WTC11 (cell line): Measurements from ENCODE around the gene PPEF2. TPM values are rescaled to one million over a fixed set of nuclear protein-coding genes. Genes with fewer than 3 reads are reported as not detected.

Source experiments
- ATAC-seq: fragments of 200-7000 bp; cut with Tn5 transposase; 2 replicates; pipeline ENCODE4 v1.10.0; 2021; ENCODE audit warnings: mild to moderate bottlenecking, moderate library complexity
- CTCF ChIA-PET: fragments of 300-600 bp; sonication (Branson Sonifier 250); formaldehyde crosslinking; loops from one replicate; lab custom pipeline; 2021; ENCODE audit warnings: antibody characterized with exemption; lab: Charles Lee
- POLR2A ChIA-PET: fragments of 350-600 bp; sonication (Branson Sonifier 250); formaldehyde crosslinking; loops from one replicate; lab custom pipeline; 2021; ENCODE audit warnings: antibody characterized with exemption; lab: Charles Lee
- DNase-seq: peaks from one replicate; pipeline ENCODE4 v3.0.0; 2021; ENCODE audit warnings: low spot score
- H3K27ac Mint-ChIP-seq: 2 replicates; pipeline ENCODE4 v1.8.0; 2021; ENCODE audit warnings: mixed read lengths
- H3K27me3 Mint-ChIP-seq: 2 replicates; pipeline ENCODE4 v1.8.0; 2021; ENCODE audit warnings: low read depth, mild to moderate bottlenecking, moderate library complexity, mixed read lengths
- H3K36me3 Mint-ChIP-seq: 2 replicates; pipeline ENCODE4 v1.8.0; 2021; ENCODE audit warnings: mixed read lengths
- H3K4me1 Mint-ChIP-seq: 2 replicates; pipeline ENCODE4 v1.8.0; 2022; ENCODE audit warnings: mixed read lengths
- H3K4me3 Mint-ChIP-seq: 2 replicates; pipeline ENCODE4 v1.8.0; 2021; ENCODE audit warnings: mild to moderate bottlenecking, moderate library complexity, mixed read lengths
- H3K9me3 Mint-ChIP-seq: 2 replicates; pipeline ENCODE4 v1.8.0; 2021; ENCODE audit warnings: mixed read lengths
- GRHL2 ChIP-seq: fragments of 250-450 bp; sonication (Bioruptor Pico); IDR thresholded peaks from 2 replicates; pipeline ENCODE4 v1.8.0; 2022; ENCODE audit warnings: mild to moderate bottlenecking, moderate library complexity; ENCODE audit not compliant: insufficient replicate concordance, severe bottlenecking
- GTF2I ChIP-seq: fragments of 250-450 bp; sonication (Bioruptor Pico); conservative IDR thresholded peaks from 2 replicates; pipeline ENCODE4 v1.4.0; 2021; ENCODE audit warnings: mild to moderate bottlenecking
- IRF2 ChIP-seq: sonication (generic); formaldehyde crosslinking; IDR thresholded peaks from 2 replicates; pipeline ENCODE4 v1.8.0; 2022; ENCODE audit warnings: low read depth, missing genetic modification reagents, borderline replicate concordance
- SOX15 ChIP-seq: fragments of 250-450 bp; sonication (Bioruptor Pico); IDR thresholded peaks from 2 replicates; pipeline ENCODE4 v1.9.0; 2021; ENCODE audit warnings: mild to moderate bottlenecking
- TEAD1 ChIP-seq: sonication (generic); formaldehyde crosslinking; IDR thresholded peaks from 2 replicates; pipeline ENCODE4 v1.8.0; 2022; ENCODE audit warnings: mild to moderate bottlenecking, missing genetic modification reagents
- ZNF232 ChIP-seq: sonication (generic); formaldehyde crosslinking; IDR thresholded peaks from 2 replicates; pipeline ENCODE4 v1.8.0; 2022; ENCODE audit warnings: mild to moderate bottlenecking, missing genetic modification reagents
- ZNF263 ChIP-seq: sonication (generic); formaldehyde crosslinking; IDR thresholded peaks from 2 replicates; pipeline ENCODE4 v1.8.1; 2022; ENCODE audit warnings: low read depth, mild to moderate bottlenecking, moderate library complexity, missing genetic modification reagents
- ZNF423 ChIP-seq: fragments of 250-450 bp; sonication (Bioruptor Pico); IDR thresholded peaks from 2 replicates; pipeline ENCODE4 v2.1.2; 2022; ENCODE audit warnings: mild to moderate bottlenecking, moderate library complexity
- total RNA-seq: library from RNA; stranded (reverse); gene quantifications from 3 replicates; pipeline ENCODE4 v1.2.3, GENCODE V29; 2021
- TF ChIP-seq, protein P1 (sequence below): sonication (generic); formaldehyde crosslinking; IDR thresholded peaks from 2 replicates; pipeline ENCODE4 v1.8.0; 2023; ENCODE audit warnings: mild to moderate bottlenecking, missing genetic modification reagents
- TF ChIP-seq, protein P2 (sequence below): sonication (generic); formaldehyde crosslinking; IDR thresholded peaks from 2 replicates; pipeline ENCODE4 v1.8.1; 2022; ENCODE audit warnings: low read depth, mild to moderate bottlenecking, moderate library complexity, missing genetic modification reagents, borderline replicate concordance
- TF ChIP-seq, protein P3 (sequence below): fragments of 250-450 bp; sonication (Bioruptor Pico); IDR thresholded peaks from 2 replicates; pipeline ENCODE4 v1.9.0; 2021; ENCODE audit warnings: mild to moderate bottlenecking
- TF ChIP-seq, protein P4 (sequence below): fragments of 250-450 bp; sonication (Bioruptor Pico); IDR thresholded peaks from 2 replicates; pipeline ENCODE4 v1.8.0; 2021; ENCODE audit warnings: mild to moderate bottlenecking
- TF ChIP-seq, protein P5 (sequence below): fragments of 250-450 bp; sonication (Bioruptor Pico); IDR thresholded peaks from 2 replicates; pipeline ENCODE4 v2.1.2; 2022; ENCODE audit warnings: mild to moderate bottlenecking, moderate library complexity
- TF ChIP-seq, protein P6 (sequence below): sonication (generic); formaldehyde crosslinking; IDR thresholded peaks from 2 replicates; pipeline ENCODE4 v1.8.1; 2023; ENCODE audit warnings: mild to moderate bottlenecking, moderate library complexity, missing genetic modification reagents
- TF ChIP-seq, protein P7 (sequence below): fragments of 200-600 bp; IDR thresholded peaks from 2 replicates; pipeline ENCODE4 v1.8.0; 2022; ENCODE audit warnings: antibody characterized with exemption
- TF ChIP-seq, protein P8 (sequence below): sonication (generic); formaldehyde crosslinking; IDR thresholded peaks from 2 replicates; pipeline ENCODE4 v1.8.1; 2023; ENCODE audit warnings: mild to moderate bottlenecking, missing genetic modification reagents
- TF ChIP-seq, protein P9 (sequence below): sonication (generic); formaldehyde crosslinking; IDR thresholded peaks from 2 replicates; pipeline ENCODE4 v1.8.0; 2022; ENCODE audit warnings: mild to moderate bottlenecking, missing genetic modification reagents

PPEF2 gene
- total RNA-seq, 1 experiment from 2014 or later: not detected

DNA sequence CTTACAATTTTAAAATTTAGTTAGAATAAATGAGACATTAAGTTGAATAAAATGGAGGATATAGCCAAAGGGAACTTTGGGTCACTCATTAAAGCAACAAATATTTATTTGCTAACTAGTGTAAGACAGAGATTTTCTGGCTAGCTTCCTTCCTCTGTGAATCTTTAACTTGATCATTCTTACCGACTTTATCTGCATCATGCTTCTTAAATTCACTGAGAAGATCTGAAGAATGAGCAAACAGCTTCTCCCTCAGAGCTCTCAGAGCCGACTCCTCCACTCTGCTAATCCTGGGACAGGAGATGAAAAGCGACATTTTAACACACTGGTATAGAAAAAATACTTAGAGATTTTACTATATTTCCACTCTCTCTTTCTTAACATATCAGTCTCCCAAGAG lies 35.1 kb downstream of the PPEF2 start (continued):
- TF ChIP-seq, protein P1, sequence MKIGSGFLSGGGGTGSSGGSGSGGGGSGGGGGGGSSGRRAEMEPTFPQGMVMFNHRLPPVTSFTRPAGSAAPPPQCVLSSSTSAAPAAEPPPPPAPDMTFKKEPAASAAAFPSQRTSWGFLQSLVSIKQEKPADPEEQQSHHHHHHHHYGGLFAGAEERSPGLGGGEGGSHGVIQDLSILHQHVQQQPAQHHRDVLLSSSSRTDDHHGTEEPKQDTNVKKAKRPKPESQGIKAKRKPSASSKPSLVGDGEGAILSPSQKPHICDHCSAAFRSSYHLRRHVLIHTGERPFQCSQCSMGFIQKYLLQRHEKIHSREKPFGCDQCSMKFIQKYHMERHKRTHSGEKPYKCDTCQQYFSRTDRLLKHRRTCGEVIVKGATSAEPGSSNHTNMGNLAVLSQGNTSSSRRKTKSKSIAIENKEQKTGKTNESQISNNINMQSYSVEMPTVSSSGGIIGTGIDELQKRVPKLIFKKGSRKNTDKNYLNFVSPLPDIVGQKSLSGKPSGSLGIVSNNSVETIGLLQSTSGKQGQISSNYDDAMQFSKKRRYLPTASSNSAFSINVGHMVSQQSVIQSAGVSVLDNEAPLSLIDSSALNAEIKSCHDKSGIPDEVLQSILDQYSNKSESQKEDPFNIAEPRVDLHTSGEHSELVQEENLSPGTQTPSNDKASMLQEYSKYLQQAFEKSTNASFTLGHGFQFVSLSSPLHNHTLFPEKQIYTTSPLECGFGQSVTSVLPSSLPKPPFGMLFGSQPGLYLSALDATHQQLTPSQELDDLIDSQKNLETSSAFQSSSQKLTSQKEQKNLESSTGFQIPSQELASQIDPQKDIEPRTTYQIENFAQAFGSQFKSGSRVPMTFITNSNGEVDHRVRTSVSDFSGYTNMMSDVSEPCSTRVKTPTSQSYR (CRISPR knock-in tag): no peak
- TF ChIP-seq ZNF423: no peak
- TF ChIP-seq, protein P2, sequence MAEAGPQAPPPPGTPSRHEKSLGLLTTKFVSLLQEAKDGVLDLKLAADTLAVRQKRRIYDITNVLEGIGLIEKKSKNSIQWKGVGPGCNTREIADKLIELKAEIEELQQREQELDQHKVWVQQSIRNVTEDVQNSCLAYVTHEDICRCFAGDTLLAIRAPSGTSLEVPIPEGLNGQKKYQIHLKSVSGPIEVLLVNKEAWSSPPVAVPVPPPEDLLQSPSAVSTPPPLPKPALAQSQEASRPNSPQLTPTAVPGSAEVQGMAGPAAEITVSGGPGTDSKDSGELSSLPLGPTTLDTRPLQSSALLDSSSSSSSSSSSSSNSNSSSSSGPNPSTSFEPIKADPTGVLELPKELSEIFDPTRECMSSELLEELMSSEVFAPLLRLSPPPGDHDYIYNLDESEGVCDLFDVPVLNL (CRISPR knock-in tag): no peak
- no peak for TF ChIP-seq GTF2I (CRISPR knock-in tag)
- TF ChIP-seq, protein P3, sequence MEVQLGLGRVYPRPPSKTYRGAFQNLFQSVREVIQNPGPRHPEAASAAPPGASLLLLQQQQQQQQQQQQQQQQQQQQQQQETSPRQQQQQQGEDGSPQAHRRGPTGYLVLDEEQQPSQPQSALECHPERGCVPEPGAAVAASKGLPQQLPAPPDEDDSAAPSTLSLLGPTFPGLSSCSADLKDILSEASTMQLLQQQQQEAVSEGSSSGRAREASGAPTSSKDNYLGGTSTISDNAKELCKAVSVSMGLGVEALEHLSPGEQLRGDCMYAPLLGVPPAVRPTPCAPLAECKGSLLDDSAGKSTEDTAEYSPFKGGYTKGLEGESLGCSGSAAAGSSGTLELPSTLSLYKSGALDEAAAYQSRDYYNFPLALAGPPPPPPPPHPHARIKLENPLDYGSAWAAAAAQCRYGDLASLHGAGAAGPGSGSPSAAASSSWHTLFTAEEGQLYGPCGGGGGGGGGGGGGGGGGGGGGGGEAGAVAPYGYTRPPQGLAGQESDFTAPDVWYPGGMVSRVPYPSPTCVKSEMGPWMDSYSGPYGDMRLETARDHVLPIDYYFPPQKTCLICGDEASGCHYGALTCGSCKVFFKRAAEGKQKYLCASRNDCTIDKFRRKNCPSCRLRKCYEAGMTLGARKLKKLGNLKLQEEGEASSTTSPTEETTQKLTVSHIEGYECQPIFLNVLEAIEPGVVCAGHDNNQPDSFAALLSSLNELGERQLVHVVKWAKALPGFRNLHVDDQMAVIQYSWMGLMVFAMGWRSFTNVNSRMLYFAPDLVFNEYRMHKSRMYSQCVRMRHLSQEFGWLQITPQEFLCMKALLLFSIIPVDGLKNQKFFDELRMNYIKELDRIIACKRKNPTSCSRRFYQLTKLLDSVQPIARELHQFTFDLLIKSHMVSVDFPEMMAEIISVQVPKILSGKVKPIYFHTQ: no peak
- TF ChIP-seq ZNF232 (CRISPR knock-in tag): no peak
- TF ChIP-seq, protein P4, sequence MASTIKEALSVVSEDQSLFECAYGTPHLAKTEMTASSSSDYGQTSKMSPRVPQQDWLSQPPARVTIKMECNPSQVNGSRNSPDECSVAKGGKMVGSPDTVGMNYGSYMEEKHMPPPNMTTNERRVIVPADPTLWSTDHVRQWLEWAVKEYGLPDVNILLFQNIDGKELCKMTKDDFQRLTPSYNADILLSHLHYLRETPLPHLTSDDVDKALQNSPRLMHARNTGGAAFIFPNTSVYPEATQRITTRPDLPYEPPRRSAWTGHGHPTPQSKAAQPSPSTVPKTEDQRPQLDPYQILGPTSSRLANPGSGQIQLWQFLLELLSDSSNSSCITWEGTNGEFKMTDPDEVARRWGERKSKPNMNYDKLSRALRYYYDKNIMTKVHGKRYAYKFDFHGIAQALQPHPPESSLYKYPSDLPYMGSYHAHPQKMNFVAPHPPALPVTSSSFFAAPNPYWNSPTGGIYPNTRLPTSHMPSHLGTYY (CRISPR knock-in tag): no peak

DNA sequence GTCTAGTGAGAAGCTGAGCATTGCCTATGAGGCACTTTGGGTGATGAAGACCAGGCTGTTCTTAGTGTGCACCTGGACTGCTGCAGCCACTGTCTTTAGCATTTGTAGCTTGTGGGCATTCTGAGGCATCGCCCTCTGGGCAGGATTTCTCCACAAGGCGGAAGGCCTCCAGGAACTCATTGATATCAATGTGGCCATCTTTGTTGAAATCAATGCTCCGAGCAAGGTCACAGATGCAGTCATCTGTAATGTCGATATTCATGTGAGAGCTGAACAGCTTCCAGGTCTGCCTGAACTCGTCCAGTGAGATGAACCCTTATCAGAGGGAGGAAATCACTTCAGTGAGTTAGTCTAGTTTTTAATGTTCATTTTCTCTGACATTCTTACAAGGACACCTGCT lies 41.6 kb downstream of the PPEF2 start:
- H3K27ac Mint-ChIP-seq: no peak overlapping the region
- ATAC-seq: no peak
- H3K4me1 Mint-ChIP-seq: peaks cover 6% of the 10 kb centered on the region; the same call in 1 of the 2 replicates
- peaks cover 17% of the 10 kb centered on the region for H3K9me3 Mint-ChIP-seq
- no peak for DNase-seq
- H3K4me3 Mint-ChIP-seq: no peak overlapping the region
- no peaks in the 10 kb centered on the region for H3K36me3 Mint-ChIP-seq
- CTCF ChIA-PET: interaction anchor here (1.9 kb wide), 1 partner anchor 13 kb away, joined by 4 read pairs; no protein-coding TSS in a partner anchor
- POLR2A ChIA-PET: no interaction called here
- H3K27me3 Mint-ChIP-seq: no peaks in the 10 kb centered on the region
- TF ChIP-seq, protein P5, sequence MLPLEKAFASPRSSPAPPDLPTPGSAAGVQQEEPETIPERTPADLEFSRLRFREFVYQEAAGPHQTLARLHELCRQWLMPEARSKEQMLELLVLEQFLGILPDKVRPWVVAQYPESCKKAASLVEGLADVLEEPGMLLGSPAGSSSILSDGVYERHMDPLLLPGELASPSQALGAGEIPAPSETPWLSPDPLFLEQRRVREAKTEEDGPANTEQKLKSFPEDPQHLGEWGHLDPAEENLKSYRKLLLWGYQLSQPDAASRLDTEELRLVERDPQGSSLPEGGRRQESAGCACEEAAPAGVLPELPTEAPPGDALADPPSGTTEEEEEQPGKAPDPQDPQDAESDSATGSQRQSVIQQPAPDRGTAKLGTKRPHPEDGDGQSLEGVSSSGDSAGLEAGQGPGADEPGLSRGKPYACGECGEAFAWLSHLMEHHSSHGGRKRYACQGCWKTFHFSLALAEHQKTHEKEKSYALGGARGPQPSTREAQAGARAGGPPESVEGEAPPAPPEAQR (CRISPR knock-in tag): no peak
- TF ChIP-seq, protein P3: no peak
- TF ChIP-seq, protein P6, sequence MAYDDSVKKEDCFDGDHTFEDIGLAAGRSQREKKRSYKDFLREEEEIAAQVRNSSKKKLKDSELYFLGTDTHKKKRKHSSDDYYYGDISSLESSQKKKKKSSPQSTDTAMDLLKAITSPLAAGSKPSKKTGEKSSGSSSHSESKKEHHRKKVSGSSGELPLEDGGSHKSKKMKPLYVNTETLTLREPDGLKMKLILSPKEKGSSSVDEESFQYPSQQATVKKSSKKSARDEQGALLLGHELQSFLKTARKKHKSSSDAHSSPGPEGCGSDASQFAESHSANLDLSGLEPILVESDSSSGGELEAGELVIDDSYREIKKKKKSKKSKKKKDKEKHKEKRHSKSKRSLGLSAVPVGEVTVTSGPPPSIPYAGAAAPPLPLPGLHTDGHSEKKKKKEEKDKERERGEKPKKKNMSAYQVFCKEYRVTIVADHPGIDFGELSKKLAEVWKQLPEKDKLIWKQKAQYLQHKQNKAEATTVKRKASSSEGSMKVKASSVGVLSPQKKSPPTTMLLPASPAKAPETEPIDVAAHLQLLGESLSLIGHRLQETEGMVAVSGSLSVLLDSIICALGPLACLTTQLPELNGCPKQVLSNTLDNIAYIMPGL (CRISPR knock-in tag): no peak
- TF ChIP-seq, protein P7, sequence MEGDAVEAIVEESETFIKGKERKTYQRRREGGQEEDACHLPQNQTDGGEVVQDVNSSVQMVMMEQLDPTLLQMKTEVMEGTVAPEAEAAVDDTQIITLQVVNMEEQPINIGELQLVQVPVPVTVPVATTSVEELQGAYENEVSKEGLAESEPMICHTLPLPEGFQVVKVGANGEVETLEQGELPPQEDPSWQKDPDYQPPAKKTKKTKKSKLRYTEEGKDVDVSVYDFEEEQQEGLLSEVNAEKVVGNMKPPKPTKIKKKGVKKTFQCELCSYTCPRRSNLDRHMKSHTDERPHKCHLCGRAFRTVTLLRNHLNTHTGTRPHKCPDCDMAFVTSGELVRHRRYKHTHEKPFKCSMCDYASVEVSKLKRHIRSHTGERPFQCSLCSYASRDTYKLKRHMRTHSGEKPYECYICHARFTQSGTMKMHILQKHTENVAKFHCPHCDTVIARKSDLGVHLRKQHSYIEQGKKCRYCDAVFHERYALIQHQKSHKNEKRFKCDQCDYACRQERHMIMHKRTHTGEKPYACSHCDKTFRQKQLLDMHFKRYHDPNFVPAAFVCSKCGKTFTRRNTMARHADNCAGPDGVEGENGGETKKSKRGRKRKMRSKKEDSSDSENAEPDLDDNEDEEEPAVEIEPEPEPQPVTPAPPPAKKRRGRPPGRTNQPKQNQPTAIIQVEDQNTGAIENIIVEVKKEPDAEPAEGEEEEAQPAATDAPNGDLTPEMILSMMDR: no peak
- TF ChIP-seq IRF2 (CRISPR knock-in tag): no peak
- no peak for TF ChIP-seq TEAD1 (CRISPR knock-in tag)
- TF ChIP-seq SOX15 (CRISPR knock-in tag): no peak
- TF ChIP-seq, protein P8, sequence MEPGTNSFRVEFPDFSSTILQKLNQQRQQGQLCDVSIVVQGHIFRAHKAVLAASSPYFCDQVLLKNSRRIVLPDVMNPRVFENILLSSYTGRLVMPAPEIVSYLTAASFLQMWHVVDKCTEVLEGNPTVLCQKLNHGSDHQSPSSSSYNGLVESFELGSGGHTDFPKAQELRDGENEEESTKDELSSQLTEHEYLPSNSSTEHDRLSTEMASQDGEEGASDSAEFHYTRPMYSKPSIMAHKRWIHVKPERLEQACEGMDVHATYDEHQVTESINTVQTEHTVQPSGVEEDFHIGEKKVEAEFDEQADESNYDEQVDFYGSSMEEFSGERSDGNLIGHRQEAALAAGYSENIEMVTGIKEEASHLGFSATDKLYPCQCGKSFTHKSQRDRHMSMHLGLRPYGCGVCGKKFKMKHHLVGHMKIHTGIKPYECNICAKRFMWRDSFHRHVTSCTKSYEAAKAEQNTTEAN (CRISPR knock-in tag): no peak
- TF ChIP-seq, protein P9, sequence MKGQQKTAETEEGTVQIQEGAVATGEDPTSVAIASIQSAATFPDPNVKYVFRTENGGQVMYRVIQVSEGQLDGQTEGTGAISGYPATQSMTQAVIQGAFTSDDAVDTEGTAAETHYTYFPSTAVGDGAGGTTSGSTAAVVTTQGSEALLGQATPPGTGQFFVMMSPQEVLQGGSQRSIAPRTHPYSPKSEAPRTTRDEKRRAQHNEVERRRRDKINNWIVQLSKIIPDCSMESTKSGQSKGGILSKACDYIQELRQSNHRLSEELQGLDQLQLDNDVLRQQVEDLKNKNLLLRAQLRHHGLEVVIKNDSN: no peak
- TF ChIP-seq GRHL2: no peak
- TF ChIP-seq ZNF263: no peak
